ENCODE measurements around the gene FLNC.

FLNC gene

GRCh38 chr7:128893251-128894100 lies 63.3 kb downstream of the FLNC start:
- no peak for DNase-seq

GRCh38 chr7:128894101-128894440 lies 63.9 kb downstream of the FLNC start:
- no peak for DNase-seq

GRCh38 chr7:128895320-128895719 lies 65.1 kb downstream of the FLNC start:
- DNase-seq = no peak

GRCh38 chr7:128899392-128899791 lies 69.2 kb downstream of the FLNC start:
- no peak for DNase-seq

DNA sequence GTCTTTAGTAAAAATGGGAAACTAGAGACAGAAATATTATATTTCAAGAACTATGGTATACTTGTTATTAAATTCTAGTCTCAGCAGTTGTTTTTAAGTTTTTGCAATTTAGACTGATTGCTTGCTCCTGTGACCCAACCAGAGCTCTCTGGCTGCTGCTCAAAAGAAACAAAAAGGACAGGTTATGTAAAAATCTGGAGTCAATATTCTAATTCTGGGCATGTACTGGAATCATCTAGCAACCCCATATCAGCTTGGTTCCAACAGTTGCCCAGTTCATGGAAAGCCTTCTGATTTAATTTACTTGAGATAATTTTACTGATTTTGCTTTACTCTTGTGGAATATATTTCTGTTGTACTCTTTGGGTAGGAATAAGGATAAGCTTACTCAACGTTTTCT lies 70.0 kb downstream of the FLNC start:
- no peak for DNase-seq

- DNase-seq = no peak
Observed at GRCh38 chr7:128902761-128903585, 72.8 kb downstream of the FLNC start.

- DNase-seq = no peak
Observed at GRCh38 chr7:128903621-128904361, 73.6 kb downstream of the FLNC start.

GRCh38 chr7:128904381-128905197 lies 74.4 kb downstream of the FLNC start:
- DNase-seq = peak; percentile 63

DNA sequence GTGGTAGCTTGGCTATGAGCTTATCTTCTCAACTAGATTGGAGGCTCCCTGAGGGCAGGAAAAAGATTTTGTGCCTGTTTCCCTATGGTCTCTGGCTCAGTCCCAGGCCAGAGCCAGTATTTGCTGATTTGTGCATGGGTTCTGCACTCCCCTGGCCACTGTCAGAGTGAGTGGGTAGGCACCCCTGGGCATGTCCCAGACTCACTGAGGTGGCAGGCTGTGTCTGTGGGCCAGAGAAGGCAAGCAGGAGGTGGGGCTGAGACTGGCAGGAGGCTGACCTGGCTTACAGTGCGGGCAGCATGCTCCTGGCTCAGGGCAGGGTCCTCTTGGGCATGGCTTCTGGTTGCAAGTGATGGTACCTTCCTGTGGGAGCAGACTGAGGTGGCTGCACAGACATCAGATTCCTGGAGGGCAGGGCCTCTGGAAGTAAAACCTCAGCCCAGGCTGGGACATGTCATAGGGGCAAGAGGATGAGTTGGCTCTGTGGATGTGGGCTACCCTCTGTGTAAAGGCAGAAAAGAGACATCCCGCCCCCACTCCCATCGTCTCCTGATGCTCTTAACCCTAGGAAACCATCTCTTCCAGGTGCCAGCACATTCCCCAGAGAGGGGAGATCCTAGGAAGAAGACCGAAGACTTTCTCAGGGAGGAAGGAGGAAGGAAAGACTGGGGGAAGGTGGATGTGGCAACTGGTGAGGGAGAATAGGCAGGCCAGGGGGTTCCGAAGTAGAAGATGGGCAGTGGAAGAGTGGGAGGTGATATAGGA lies 76.0 kb downstream of the FLNC start:
- DNase-seq = no peak

DNA sequence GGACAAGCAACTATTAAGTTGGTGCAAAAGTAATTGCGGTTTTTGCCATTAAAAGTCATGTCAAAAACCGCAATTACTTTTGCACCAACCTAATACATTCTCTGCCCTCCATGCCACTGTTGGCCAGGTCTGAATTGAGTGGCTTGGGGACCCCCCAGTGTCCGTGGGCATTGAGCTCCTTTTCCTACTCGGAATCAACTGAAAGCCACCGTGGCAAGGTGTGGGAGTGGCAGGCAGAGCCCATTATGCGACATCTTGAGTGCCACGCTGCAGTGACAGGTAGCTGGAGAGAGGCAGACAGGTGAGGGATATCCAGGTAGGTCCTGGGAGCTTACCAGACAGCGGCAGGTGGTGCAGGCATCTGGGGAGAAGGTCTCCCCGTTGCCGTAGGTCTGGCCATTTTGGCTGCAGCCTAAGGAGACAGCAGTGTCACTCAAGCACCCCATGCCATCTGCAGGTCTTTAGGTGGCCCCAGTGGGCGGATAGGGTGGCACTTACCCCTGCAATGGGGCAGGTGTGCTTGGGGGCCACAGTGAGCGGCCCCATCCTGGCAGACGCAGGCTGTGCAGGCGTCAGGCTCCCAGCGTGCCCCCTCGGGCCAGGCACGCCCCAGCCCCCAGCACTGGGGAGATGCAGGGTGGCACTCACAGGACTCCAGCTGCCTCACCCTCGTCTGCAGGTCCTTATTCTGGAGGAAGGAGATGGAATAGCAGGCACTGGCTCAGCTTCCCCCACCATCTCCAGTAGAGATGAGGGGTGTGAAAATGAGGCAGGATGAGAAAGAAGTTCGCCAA lies 76.8 kb downstream of the FLNC start:
- peak; percentile 3 for DNase-seq

Data from NCI-H1694 (cell line).